ENCODE data around the gene THBS4. TPM values are rescaled to one million over a fixed set of nuclear protein-coding genes. Genes with fewer than 3 reads are reported as not detected.

THBS4 gene
- total RNA-seq, 1 donor: 0.36 TPM

- Histone ChIP-seq H2AFZ (ENCODE audit: low read length) (no peak overlapping the region), H4K20me1 (ENCODE audit: insufficient read depth, low read length) (no peaks in the 10 kb centered on the region), H3K36me3 (ENCODE audit: insufficient read depth, low read length) (no peaks in the 10 kb centered on the region), H3K9me3 (ENCODE audit: low read depth, low read length) (no peaks in the 10 kb centered on the region), H3K4me1 (ENCODE audit: insufficient read depth, low read length) (peaks cover 3% of the 10 kb centered on the region), H3K4me2 (ENCODE audit: insufficient read depth, low read length) (no peak overlapping the region), H3K27ac (ENCODE audit: low read depth, low read length) (no peak overlapping the region), H3K27me3 (ENCODE audit: insufficient read depth, low read length) (no peaks in the 10 kb centered on the region), H3K4me3 (ENCODE audit: insufficient read depth, low read length) (no peak overlapping the region), H3K79me2 (ENCODE audit: insufficient read depth, low read length) (no peaks in the 10 kb centered on the region)
- no peak for TF ChIP-seq CTCF (IDR thresholded peaks at IDR 0.05; ENCODE audit: extremely low read depth, low read depth, low read length)
- DNase-seq (ENCODE audit: insufficient read length, low spot score, missing footprints): no peak
Observed at GRCh38 chr5:80094236-80094738, 59.1 kb downstream of the THBS4 start.

- H3K27me3 ChIP-seq (ENCODE audit: insufficient read depth, low read length): no peaks in the 10 kb centered on the region
- no peaks in the 10 kb centered on the region for H3K79me2 ChIP-seq (ENCODE audit: insufficient read depth, low read length)
- no peak overlapping the region for H2AFZ ChIP-seq (ENCODE audit: low read length)
- H3K4me2 ChIP-seq (ENCODE audit: insufficient read depth, low read length): no peak overlapping the region
- no peaks in the 10 kb centered on the region for H4K20me1 ChIP-seq (ENCODE audit: insufficient read depth, low read length)
- TF ChIP-seq CTCF (IDR thresholded peaks at IDR 0.05; ENCODE audit: extremely low read depth, low read depth, low read length): no peak
- no peaks in the 10 kb centered on the region for H3K4me1 ChIP-seq (ENCODE audit: insufficient read depth, low read length)
- no peaks in the 10 kb centered on the region for H3K9me3 ChIP-seq (ENCODE audit: low read depth, low read length)
- no peak for DNase-seq (ENCODE audit: insufficient read length, low spot score, missing footprints)
- no peak overlapping the region for H3K27ac ChIP-seq (ENCODE audit: low read depth, low read length)
- no peak overlapping the region for H3K4me3 ChIP-seq (ENCODE audit: insufficient read depth, low read length)
- no peaks in the 10 kb centered on the region for H3K36me3 ChIP-seq (ENCODE audit: insufficient read depth, low read length)
Observed at GRCh38 chr5:80097451-80097850, 62.3 kb downstream of the THBS4 start.

- H3K4me3 ChIP-seq (ENCODE audit: insufficient read depth, low read length): no peak overlapping the region
- H3K4me1 ChIP-seq (ENCODE audit: insufficient read depth, low read length): no peaks in the 10 kb centered on the region
- H3K4me2 ChIP-seq (ENCODE audit: insufficient read depth, low read length): no peak overlapping the region
- no peaks in the 10 kb centered on the region for H3K9me3 ChIP-seq (ENCODE audit: low read depth, low read length)
- H3K27me3 ChIP-seq (ENCODE audit: insufficient read depth, low read length): no peaks in the 10 kb centered on the region
- H3K36me3 ChIP-seq (ENCODE audit: insufficient read depth, low read length): no peaks in the 10 kb centered on the region
- H4K20me1 ChIP-seq (ENCODE audit: insufficient read depth, low read length): no peaks in the 10 kb centered on the region
- no peak for DNase-seq (ENCODE audit: insufficient read length, low spot score, missing footprints)
- H3K79me2 ChIP-seq (ENCODE audit: insufficient read depth, low read length): no peaks in the 10 kb centered on the region
- H3K27ac ChIP-seq (ENCODE audit: low read depth, low read length): no peak overlapping the region
- no peak overlapping the region for H2AFZ ChIP-seq (ENCODE audit: low read length)
- no peak for TF ChIP-seq CTCF (IDR thresholded peaks at IDR 0.05; ENCODE audit: extremely low read depth, low read depth, low read length)
Observed at GRCh38 chr5:80101993-80102392, 66.8 kb downstream of the THBS4 start.

GRCh38 chr5:80103371-80103770, 68.2 kb downstream of the THBS4 start:
- H4K20me1 ChIP-seq (ENCODE audit: insufficient read depth, low read length): no peaks in the 10 kb centered on the region
- H3K36me3 ChIP-seq (ENCODE audit: insufficient read depth, low read length): no peaks in the 10 kb centered on the region
- H3K9me3 ChIP-seq (ENCODE audit: low read depth, low read length): no peaks in the 10 kb centered on the region
- DNase-seq (ENCODE audit: insufficient read length, low spot score, missing footprints): no peak
- no peaks in the 10 kb centered on the region for H3K79me2 ChIP-seq (ENCODE audit: insufficient read depth, low read length)
- H2AFZ ChIP-seq (ENCODE audit: low read length): no peak overlapping the region
- no peaks in the 10 kb centered on the region for H3K4me1 ChIP-seq (ENCODE audit: insufficient read depth, low read length)
- H3K27me3 ChIP-seq (ENCODE audit: insufficient read depth, low read length): no peaks in the 10 kb centered on the region
- H3K4me2 ChIP-seq (ENCODE audit: insufficient read depth, low read length): no peak overlapping the region
- H3K27ac ChIP-seq (ENCODE audit: low read depth, low read length): no peak overlapping the region
- no peak for TF ChIP-seq CTCF (IDR thresholded peaks at IDR 0.05; ENCODE audit: extremely low read depth, low read depth, low read length)
- H3K4me3 ChIP-seq (ENCODE audit: insufficient read depth, low read length): no peak overlapping the region

Data from osteoblast (primary cell).